GM23338 (cell line): ENCODE results near the gene LYSET.
A peak's percentile ranks its signal among the peaks of the same experiment; 100 is the strongest.

ENCODE experiments used
- EZH2 ChIP-seq: fragments of 200-600 bp; sonication (generic); IDR thresholded peaks from one replicate; pipeline ENCODE4 v1.8.0; 2017; ENCODE audit warnings: antibody characterized with exemption, mild to moderate bottlenecking, low read depth; ENCODE audit not compliant: unreplicated experiment
- NANOG ChIP-seq: IDR thresholded peaks from 2 replicates; pipeline ENCODE4 v1.6.1; 2016; ENCODE audit warnings: antibody characterized with exemption, borderline replicate concordance
- POLR2AphosphoS5 ChIP-seq: IDR thresholded peaks from 2 replicates; pipeline ENCODE4 v1.6.1; 2016; ENCODE audit warnings: antibody characterized with exemption, low read depth
- ZNF114 ChIP-seq: fragments of 250-450 bp; sonication (Bioruptor Pico); IDR thresholded peaks from 2 replicates; pipeline ENCODE4 v1.5.0; 2020; ENCODE audit warnings: mild to moderate bottlenecking, moderate library complexity
- TF ChIP-seq, protein P1 (sequence below): IDR thresholded peaks from one replicate; pipeline ENCODE4 v1.6.1; 2018; ENCODE audit warnings: antibody characterized with exemption; ENCODE audit not compliant: unreplicated experiment
- TF ChIP-seq, protein P2 (sequence below), 2 experiments: fragments of 200-600 bp in 1 of 2; sonication (generic) in 1 of 2; conservative IDR thresholded peaks; 2 replicates each; pipeline versions ENCODE4 v1.5.1 to v1.6.1; 2016 to 2017; ENCODE audit warnings: antibody characterized with exemption in 2 of 2, low read depth in 2 of 2, mild to moderate bottlenecking in 2 of 2, moderate library complexity in 1 of 2

DNA sequence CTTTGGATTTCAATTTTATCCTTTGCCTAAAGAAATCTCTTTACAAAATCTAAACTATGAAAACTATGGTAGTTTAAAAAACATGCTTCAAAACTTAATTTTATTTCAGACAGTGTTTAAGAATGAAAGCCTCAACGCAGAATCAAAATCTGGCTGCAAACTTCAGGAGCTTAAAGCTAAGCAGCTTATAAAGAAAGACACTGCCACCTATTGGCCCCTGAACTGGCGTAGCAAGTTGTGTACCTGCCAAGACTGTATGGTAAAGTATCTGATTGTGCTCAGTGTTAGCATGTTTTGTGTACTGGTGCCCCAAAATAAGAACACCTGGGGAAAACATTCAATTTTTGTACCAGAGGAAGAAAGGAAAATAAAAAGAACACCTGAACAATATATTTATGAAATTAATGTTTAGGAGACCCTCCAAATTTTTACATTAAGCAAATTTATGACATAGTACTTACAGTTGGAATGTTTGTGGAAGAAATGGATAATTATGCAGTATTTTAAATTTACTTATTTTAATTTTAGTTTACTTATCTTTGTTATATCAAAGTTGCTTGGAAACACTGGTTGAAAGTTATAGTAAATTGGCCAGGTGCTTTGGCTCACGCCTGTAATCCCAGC, 34.1 kb downstream of the LYSET start:
- TF ChIP-seq, protein P1, sequence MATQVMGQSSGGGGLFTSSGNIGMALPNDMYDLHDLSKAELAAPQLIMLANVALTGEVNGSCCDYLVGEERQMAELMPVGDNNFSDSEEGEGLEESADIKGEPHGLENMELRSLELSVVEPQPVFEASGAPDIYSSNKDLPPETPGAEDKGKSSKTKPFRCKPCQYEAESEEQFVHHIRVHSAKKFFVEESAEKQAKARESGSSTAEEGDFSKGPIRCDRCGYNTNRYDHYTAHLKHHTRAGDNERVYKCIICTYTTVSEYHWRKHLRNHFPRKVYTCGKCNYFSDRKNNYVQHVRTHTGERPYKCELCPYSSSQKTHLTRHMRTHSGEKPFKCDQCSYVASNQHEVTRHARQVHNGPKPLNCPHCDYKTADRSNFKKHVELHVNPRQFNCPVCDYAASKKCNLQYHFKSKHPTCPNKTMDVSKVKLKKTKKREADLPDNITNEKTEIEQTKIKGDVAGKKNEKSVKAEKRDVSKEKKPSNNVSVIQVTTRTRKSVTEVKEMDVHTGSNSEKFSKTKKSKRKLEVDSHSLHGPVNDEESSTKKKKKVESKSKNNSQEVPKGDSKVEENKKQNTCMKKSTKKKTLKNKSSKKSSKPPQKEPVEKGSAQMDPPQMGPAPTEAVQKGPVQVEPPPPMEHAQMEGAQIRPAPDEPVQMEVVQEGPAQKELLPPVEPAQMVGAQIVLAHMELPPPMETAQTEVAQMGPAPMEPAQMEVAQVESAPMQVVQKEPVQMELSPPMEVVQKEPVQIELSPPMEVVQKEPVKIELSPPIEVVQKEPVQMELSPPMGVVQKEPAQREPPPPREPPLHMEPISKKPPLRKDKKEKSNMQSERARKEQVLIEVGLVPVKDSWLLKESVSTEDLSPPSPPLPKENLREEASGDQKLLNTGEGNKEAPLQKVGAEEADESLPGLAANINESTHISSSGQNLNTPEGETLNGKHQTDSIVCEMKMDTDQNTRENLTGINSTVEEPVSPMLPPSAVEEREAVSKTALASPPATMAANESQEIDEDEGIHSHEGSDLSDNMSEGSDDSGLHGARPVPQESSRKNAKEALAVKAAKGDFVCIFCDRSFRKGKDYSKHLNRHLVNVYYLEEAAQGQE, result no peak
- TF ChIP-seq, protein P2, sequence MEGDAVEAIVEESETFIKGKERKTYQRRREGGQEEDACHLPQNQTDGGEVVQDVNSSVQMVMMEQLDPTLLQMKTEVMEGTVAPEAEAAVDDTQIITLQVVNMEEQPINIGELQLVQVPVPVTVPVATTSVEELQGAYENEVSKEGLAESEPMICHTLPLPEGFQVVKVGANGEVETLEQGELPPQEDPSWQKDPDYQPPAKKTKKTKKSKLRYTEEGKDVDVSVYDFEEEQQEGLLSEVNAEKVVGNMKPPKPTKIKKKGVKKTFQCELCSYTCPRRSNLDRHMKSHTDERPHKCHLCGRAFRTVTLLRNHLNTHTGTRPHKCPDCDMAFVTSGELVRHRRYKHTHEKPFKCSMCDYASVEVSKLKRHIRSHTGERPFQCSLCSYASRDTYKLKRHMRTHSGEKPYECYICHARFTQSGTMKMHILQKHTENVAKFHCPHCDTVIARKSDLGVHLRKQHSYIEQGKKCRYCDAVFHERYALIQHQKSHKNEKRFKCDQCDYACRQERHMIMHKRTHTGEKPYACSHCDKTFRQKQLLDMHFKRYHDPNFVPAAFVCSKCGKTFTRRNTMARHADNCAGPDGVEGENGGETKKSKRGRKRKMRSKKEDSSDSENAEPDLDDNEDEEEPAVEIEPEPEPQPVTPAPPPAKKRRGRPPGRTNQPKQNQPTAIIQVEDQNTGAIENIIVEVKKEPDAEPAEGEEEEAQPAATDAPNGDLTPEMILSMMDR (conservative IDR thresholded peaks at IDR 0.05; ENCODE audit: low read depth in 2 of 2), result peak; percentile 81 to 82
- no peak for TF ChIP-seq EZH2
- no peak for TF ChIP-seq POLR2AphosphoS5
- TF ChIP-seq NANOG, result no peak
- TF ChIP-seq ZNF114, result no peak
